ENCODE results near the gene POFUT2. TPM values are rescaled to one million over a fixed set of nuclear protein-coding genes. Genes with fewer than 3 reads are reported as not detected.

Gene POFUT2
- total RNA-seq, 1 donor from 2014 or later = 9.0 TPM

DNA sequence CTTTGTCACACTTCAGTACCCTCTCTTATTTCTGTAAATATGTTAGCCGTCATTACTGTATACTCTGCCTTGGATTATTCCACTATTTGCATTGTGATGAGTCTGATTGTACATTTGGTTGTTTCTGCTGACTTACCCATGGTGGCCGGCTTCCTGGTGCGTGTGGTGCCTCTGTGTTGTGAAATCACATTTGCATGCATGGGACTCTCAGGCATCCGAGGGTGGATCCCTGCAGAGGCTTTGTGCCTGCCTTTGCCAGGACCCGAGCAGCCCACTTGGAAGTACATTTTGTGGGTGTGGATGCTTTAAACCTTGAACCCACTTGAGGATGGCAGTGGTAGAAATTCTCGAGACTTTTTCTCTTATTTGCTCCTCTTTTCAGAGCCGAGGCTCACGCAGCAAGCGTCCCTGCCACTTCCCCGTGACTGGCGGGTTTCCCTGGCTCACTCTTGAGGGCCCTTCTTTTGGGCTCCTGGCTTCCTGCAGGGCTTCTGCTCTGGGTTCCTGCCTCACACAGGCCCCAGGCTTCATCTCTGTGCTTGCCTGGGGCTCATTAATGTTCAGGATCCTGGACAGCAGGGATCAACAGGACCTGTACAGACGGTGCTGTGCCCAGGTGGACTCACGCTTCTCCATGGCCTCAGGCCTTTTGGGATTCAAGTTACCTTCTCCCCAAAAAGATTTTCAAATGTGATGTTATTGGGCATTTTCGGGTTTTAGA lies 36.6 kb downstream of the POFUT2 start:
- Histone ChIP-seq H3K27me3 (ENCODE audit: control insufficient read depth, insufficient read depth, low read length) (peaks cover 1% of the 10 kb centered on the region), H3K36me3 (ENCODE audit: control insufficient read depth, insufficient read depth, low read length) (no peaks in the 10 kb centered on the region), H3K4me3 (ENCODE audit: low read depth, low read length) (no peak overlapping the region)
- no peak for FAIRE-seq
- TF ChIP-seq, protein P1, sequence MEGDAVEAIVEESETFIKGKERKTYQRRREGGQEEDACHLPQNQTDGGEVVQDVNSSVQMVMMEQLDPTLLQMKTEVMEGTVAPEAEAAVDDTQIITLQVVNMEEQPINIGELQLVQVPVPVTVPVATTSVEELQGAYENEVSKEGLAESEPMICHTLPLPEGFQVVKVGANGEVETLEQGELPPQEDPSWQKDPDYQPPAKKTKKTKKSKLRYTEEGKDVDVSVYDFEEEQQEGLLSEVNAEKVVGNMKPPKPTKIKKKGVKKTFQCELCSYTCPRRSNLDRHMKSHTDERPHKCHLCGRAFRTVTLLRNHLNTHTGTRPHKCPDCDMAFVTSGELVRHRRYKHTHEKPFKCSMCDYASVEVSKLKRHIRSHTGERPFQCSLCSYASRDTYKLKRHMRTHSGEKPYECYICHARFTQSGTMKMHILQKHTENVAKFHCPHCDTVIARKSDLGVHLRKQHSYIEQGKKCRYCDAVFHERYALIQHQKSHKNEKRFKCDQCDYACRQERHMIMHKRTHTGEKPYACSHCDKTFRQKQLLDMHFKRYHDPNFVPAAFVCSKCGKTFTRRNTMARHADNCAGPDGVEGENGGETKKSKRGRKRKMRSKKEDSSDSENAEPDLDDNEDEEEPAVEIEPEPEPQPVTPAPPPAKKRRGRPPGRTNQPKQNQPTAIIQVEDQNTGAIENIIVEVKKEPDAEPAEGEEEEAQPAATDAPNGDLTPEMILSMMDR (IDR thresholded peaks at IDR 0.05; ENCODE audit: insufficient read depth, low read length, severe bottlenecking) = no peak
- DNase-seq (ENCODE audit: low read depth) = no peak

DNA sequence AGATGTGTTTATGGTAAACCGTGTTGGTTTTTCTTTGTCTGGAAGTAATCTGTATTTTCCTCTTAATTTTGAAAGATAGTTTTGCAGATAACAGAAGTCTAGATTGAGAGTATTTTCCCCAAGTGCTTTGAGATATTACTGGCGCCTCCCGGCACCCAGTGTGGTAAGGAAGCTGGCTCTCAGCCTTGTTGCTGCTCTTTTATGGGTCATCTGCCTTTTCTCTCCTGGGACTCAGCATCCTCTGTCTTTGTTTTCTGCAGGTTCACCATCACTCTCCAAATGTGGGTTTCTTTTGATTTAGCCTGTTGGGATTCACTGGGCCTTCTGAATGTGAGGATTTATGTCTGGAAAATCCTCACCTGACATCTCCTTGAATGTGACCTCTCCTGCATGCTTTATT lies 37.4 kb downstream of the POFUT2 start:
- H3K4me3 ChIP-seq (ENCODE audit: low read depth, low read length) = no peak overlapping the region
- peaks cover 3% of the 10 kb centered on the region for H3K27me3 ChIP-seq (ENCODE audit: control insufficient read depth, insufficient read depth, low read length)
- FAIRE-seq (no peak), DNase-seq (ENCODE audit: low read depth) (no peak)
- TF ChIP-seq, protein P1 (IDR thresholded peaks at IDR 0.05; ENCODE audit: insufficient read depth, low read length, severe bottlenecking) = no peak
- no peaks in the 10 kb centered on the region for H3K36me3 ChIP-seq (ENCODE audit: control insufficient read depth, insufficient read depth, low read length)

DNA sequence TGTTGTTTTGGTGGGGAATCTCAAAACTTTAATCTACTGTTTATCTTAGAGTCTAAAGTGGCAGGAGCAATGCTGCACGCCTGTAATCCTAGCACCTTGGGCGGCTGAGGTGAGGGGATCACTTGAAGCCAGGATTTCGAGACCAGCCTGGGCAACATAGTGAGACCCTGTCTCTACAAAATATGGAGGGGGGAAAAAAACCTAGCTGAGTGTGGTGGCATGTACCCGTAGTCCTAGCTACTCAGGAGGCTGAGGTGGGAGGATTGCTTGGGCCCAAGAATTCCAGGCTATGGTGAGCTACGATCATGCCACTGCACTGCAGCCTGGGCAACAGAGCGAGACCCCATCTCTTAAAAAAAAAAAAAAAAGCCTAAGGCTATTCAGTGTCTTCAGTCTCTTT lies 38.1 kb downstream of the POFUT2 start:
- TF ChIP-seq, protein P1 (IDR thresholded peaks at IDR 0.05; ENCODE audit: insufficient read depth, low read length, severe bottlenecking) = no peak
- FAIRE-seq (no peak), DNase-seq (ENCODE audit: low read depth) (no peak)
- Histone ChIP-seq H3K36me3 (ENCODE audit: control insufficient read depth, insufficient read depth, low read length) (no peaks in the 10 kb centered on the region), H3K27me3 (ENCODE audit: control insufficient read depth, insufficient read depth, low read length) (peaks cover 3% of the 10 kb centered on the region), H3K4me3 (ENCODE audit: low read depth, low read length) (no peak overlapping the region)

- Histone ChIP-seq H3K4me3 (ENCODE audit: low read depth, low read length) (no peak overlapping the region), H3K27me3 (ENCODE audit: control insufficient read depth, insufficient read depth, low read length) (peaks cover 3% of the 10 kb centered on the region), H3K36me3 (ENCODE audit: control insufficient read depth, insufficient read depth, low read length) (no peaks in the 10 kb centered on the region)
- TF ChIP-seq, protein P1 (IDR thresholded peaks at IDR 0.05; ENCODE audit: insufficient read depth, low read length, severe bottlenecking) = no peak
- DNase-seq (ENCODE audit: low read depth) (no peak), FAIRE-seq (no peak)
Observed at GRCh38 chr21:45248893-45249381, 38.8 kb downstream of the POFUT2 start.

- FAIRE-seq (no peak), DNase-seq (ENCODE audit: low read depth) (no peak)
- Histone ChIP-seq H3K4me3 (ENCODE audit: low read depth, low read length) (no peak overlapping the region), H3K36me3 (ENCODE audit: control insufficient read depth, insufficient read depth, low read length) (no peaks in the 10 kb centered on the region), H3K27me3 (ENCODE audit: control insufficient read depth, insufficient read depth, low read length) (peaks cover 3% of the 10 kb centered on the region)
- TF ChIP-seq, protein P1 (IDR thresholded peaks at IDR 0.05; ENCODE audit: insufficient read depth, low read length, severe bottlenecking) = no peak
Observed at GRCh38 chr21:45248301-45248892, 39.3 kb downstream of the POFUT2 start.

Data from bronchial epithelial cell (primary cell).